ENCODE results near the gene ZMYND8.

DNA sequence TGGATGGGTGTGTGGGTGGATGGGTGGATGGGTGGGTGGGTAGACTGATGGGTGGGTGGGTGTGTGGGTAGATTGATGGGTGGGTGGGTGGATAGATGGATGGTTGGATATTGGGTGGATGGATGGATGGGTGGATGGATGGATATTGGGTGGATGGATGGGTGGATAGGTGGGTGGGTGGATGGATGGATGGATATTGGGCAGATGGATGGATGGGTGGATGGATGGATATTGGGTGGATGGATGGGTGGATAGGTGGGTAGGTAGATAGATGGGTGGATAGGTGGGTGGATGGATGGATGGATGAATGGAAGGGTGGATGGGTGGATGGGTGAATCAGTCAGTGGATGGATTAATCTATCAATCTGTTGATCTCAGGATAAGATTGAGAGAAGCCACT lies 177.2 kb downstream of the ZMYND8 start:
- TF ChIP-seq ZBTB4 (CRISPR knock-in tag; IDR thresholded peaks at IDR 0.05), result no peak
- no peak for TF ChIP-seq ZZZ3 (IDR thresholded peaks at IDR 0.05; ENCODE audit: control insufficient read depth, insufficient read length, low read depth)
- TF ChIP-seq SRF (IDR thresholded peaks at IDR 0.05; ENCODE audit: low read depth in 2 of 2, low read length in 2 of 2), result no peak
- no peak for TF ChIP-seq POLR2A (IDR thresholded peaks at IDR 0.05; ENCODE audit: low read depth, low read length)
- no peak for TF ChIP-seq CHD1 (IDR thresholded peaks at IDR 0.05; ENCODE audit: low read depth, low read length)
- no peak for TF ChIP-seq CHD2 (IDR thresholded peaks at IDR 0.05; ENCODE audit: borderline replicate concordance, low read depth, low read length)
- TF ChIP-seq, protein P1, sequence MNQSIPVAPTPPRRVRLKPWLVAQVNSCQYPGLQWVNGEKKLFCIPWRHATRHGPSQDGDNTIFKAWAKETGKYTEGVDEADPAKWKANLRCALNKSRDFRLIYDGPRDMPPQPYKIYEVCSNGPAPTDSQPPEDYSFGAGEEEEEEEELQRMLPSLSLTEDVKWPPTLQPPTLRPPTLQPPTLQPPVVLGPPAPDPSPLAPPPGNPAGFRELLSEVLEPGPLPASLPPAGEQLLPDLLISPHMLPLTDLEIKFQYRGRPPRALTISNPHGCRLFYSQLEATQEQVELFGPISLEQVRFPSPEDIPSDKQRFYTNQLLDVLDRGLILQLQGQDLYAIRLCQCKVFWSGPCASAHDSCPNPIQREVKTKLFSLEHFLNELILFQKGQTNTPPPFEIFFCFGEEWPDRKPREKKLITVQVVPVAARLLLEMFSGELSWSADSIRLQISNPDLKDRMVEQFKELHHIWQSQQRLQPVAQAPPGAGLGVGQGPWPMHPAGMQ (IDR thresholded peaks at IDR 0.05; ENCODE audit: borderline replicate concordance), result no peak
- no peak for TF ChIP-seq EZH2 (IDR thresholded peaks at IDR 0.05; ENCODE audit: borderline replicate concordance, control insufficient read depth, low read depth, low read length)
- TF ChIP-seq, protein P2, sequence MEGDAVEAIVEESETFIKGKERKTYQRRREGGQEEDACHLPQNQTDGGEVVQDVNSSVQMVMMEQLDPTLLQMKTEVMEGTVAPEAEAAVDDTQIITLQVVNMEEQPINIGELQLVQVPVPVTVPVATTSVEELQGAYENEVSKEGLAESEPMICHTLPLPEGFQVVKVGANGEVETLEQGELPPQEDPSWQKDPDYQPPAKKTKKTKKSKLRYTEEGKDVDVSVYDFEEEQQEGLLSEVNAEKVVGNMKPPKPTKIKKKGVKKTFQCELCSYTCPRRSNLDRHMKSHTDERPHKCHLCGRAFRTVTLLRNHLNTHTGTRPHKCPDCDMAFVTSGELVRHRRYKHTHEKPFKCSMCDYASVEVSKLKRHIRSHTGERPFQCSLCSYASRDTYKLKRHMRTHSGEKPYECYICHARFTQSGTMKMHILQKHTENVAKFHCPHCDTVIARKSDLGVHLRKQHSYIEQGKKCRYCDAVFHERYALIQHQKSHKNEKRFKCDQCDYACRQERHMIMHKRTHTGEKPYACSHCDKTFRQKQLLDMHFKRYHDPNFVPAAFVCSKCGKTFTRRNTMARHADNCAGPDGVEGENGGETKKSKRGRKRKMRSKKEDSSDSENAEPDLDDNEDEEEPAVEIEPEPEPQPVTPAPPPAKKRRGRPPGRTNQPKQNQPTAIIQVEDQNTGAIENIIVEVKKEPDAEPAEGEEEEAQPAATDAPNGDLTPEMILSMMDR (IDR thresholded peaks at IDR 0.05 in 2 of 3, conservative IDR thresholded peaks at IDR 0.05 in 1 of 3; ENCODE audit: control insufficient read depth in 2 of 3, extremely low read depth in 1 of 3, insufficient read depth in 1 of 3, low read depth in 3 of 3, low read length in 3 of 3), result no peak
- TF ChIP-seq SIN3A (IDR thresholded peaks at IDR 0.05; ENCODE audit: low read depth, low read length), result no peak
- TF ChIP-seq JUND (IDR thresholded peaks at IDR 0.05; ENCODE audit: low read depth, low read length), result no peak
- TF ChIP-seq KDM1A (IDR thresholded peaks at IDR 0.05; ENCODE audit: borderline replicate concordance), result no peak
- no peak for TF ChIP-seq HCFC1 (IDR thresholded peaks at IDR 0.05; ENCODE audit: low read length)

Data from GM12878 (cell line).